GM12801 (cell line): ENCODE measurements around the gene CD6.

Experiments
- CTCF ChIP-seq: IDR thresholded peaks from one replicate; pipeline ENCODE4 v1.5.1; 2011; ENCODE audit warnings: control low read depth; ENCODE audit not compliant: insufficient read length; ENCODE audit errors: extremely low read depth

The CD6 gene

GRCh38 chr11:60925868-60926267, 45.6 kb upstream of the CD6 start:
- TF ChIP-seq CTCF: no peak

- TF ChIP-seq CTCF: no peak
Observed at GRCh38 chr11:60926500-60926899, 45.0 kb upstream of the CD6 start.

- no peak for TF ChIP-seq CTCF
Observed at GRCh38 chr11:60927061-60927592, 44.4 kb upstream of the CD6 start.

GRCh38 chr11:60927600-60927999, 43.9 kb upstream of the CD6 start:
- TF ChIP-seq CTCF: no peak

GRCh38 chr11:60928563-60929001, 42.9 kb upstream of the CD6 start:
- TF ChIP-seq CTCF: no peak

- TF ChIP-seq CTCF: no peak
Observed at GRCh38 chr11:60929764-60930163, 41.7 kb upstream of the CD6 start.

- TF ChIP-seq CTCF: no peak
Observed at GRCh38 chr11:60930394-60930793, 41.1 kb upstream of the CD6 start.

GRCh38 chr11:60931917-60932316, 39.6 kb upstream of the CD6 start:
- no peak for TF ChIP-seq CTCF
